Keratinocyte (primary cell): ENCODE results near the gene NNAT. TPM values are rescaled to one million over a fixed set of nuclear protein-coding genes. Genes with fewer than 3 reads are reported as not detected.

ENCODE experiments used
- DNase-seq: peaks from one replicate; pipeline ENCODE4 v3.0.0-alpha.2; 2011; ENCODE audit warnings: low read depth, missing footprints, low spot score
- FAIRE-seq: peaks from 2 replicates; lab custom pipeline; 2011; peaks lifted over from hg19 to GRCh38; lab: Jason Lieb, UNC
- H2AFZ ChIP-seq: 2 replicates; pipeline ENCODE4 v1.6.0; 2012; ENCODE audit warnings: low read length, control low read depth, inconsistent platforms; ENCODE audit not compliant: control insufficient read depth
- H3K27ac ChIP-seq: 2 replicates; pipeline ENCODE4 v1.5.1; 2011; ENCODE audit warnings: low read length; ENCODE audit not compliant: control insufficient read depth, insufficient read depth
- H3K27me3 ChIP-seq: 3 replicates; pipeline ENCODE4 v1.6.0; 2011; ENCODE audit warnings: low read length; ENCODE audit not compliant: control insufficient read depth, insufficient read depth; ENCODE audit errors: extremely low read depth
- H3K36me3 ChIP-seq, 2 experiments: 2 replicates in 1 of 2; 3 replicates in 1 of 2; pipeline ENCODE4 v1.5.1; 2011; ENCODE audit warnings: low read length in 2 of 2, mild to moderate bottlenecking in 1 of 2; ENCODE audit not compliant: control insufficient read depth in 2 of 2, insufficient read depth in 2 of 2; ENCODE audit errors: extremely low read depth in 1 of 2
- H3K4me1 ChIP-seq: 3 replicates; pipeline ENCODE4 v1.5.1; 2011; ENCODE audit warnings: low read length; ENCODE audit not compliant: control insufficient read depth, insufficient read depth; ENCODE audit errors: extremely low read depth
- H3K4me2 ChIP-seq: 3 replicates; pipeline ENCODE4 v1.6.0; 2011; ENCODE audit warnings: low read depth, low read length; ENCODE audit not compliant: control insufficient read depth, insufficient read depth; ENCODE audit errors: extremely low read depth
- H3K4me3 ChIP-seq, 3 experiments: fragments of 200-600 bp in 1 of 3; sonication (generic) in 1 of 3; 2 replicates in 2 of 3; 3 replicates in 1 of 3; pipeline ENCODE4 v1.5.1; 2011 to 2016; ENCODE audit warnings: low read length in 3 of 3, mild to moderate bottlenecking in 3 of 3, control low read depth in 2 of 3, inconsistent platforms in 1 of 3, low read depth in 1 of 3, mixed read lengths in 1 of 3, mixed run types in 1 of 3, moderate library complexity in 1 of 3; ENCODE audit not compliant: control insufficient read depth in 2 of 3, insufficient read depth in 2 of 3; ENCODE audit errors: extremely low read depth in 1 of 3
- H3K79me2 ChIP-seq: 2 replicates; pipeline ENCODE4 v1.6.0; 2012; ENCODE audit warnings: low read length; ENCODE audit not compliant: control insufficient read depth, insufficient read depth
- H3K9ac ChIP-seq: 3 replicates; pipeline ENCODE4 v1.6.0; 2011; ENCODE audit warnings: low read length; ENCODE audit not compliant: control insufficient read depth, insufficient read depth; ENCODE audit errors: extremely low read depth
- H3K9me1 ChIP-seq: 3 replicates; pipeline ENCODE4 v1.6.0; 2011; ENCODE audit warnings: low read length; ENCODE audit not compliant: control insufficient read depth, insufficient read depth; ENCODE audit errors: extremely low read depth
- H3K9me3 ChIP-seq: 2 replicates; pipeline ENCODE4 v1.5.1; 2012; ENCODE audit warnings: low read depth, low read length; ENCODE audit not compliant: control insufficient read depth
- H4K20me1 ChIP-seq: 3 replicates; pipeline ENCODE4 v1.6.0; 2011; ENCODE audit warnings: low read length; ENCODE audit not compliant: control insufficient read depth, insufficient read depth; ENCODE audit errors: extremely low read depth
- EZH2 ChIP-seq: IDR thresholded peaks from one replicate; pipeline ENCODE4 v1.6.1; 2012; ENCODE audit warnings: inconsistent platforms, mild to moderate bottlenecking, low read length, moderate library complexity
- dilution Hi-C: fragments of 300-500 bp; cut with MboI; formaldehyde crosslinking; loops from one replicate; pipeline ENCODE4 v1.7.0; 2020; ENCODE audit warnings: low sequenced_read_pairs; ENCODE audit not compliant: extremely low pct_ligation_motif_present
- polyA plus RNA-seq, 5 experiments: library from polyadenylated mRNA; depleted of rRNA in 3 of 5; stranded (reverse) in 3 of 5; stranded (forward) in 1 of 5; unstranded in 1 of 5; fragments of >200 nt; gene quantifications; 1 replicate in 1 of 5; 2 replicates in 3 of 5; 3 replicates in 1 of 5; pipeline versions ENCODE4 v1.2.1 to v1.2.3, GENCODE V29; 2011 to 2012; ENCODE audit warnings: missing spikeins in 2 of 5, low read depth in 1 of 5, low replicate concordance in 1 of 5
- TF ChIP-seq, protein P1 (sequence below), 3 experiments: IDR thresholded peaks in 1 of 3; conservative IDR thresholded peaks in 1 of 3; optimal IDR thresholded peaks in 1 of 3; 2 replicates in 2 of 3; 3 replicates in 1 of 3; pipeline versions ENCODE3 to v1.5.1; 2011; ENCODE audit warnings: low read length in 3 of 3, mild to moderate bottlenecking in 3 of 3, moderate library complexity in 2 of 3, control low read depth in 1 of 3, inconsistent platforms in 1 of 3; ENCODE audit not compliant: insufficient read depth in 2 of 3; ENCODE audit errors: extremely low read depth in 1 of 3

The NNAT gene
- polyA plus RNA-seq, 1 donor (not counting 4 experiments of a cell fraction or from before 2014, with no cell fraction given): 0.79 TPM

DNA sequence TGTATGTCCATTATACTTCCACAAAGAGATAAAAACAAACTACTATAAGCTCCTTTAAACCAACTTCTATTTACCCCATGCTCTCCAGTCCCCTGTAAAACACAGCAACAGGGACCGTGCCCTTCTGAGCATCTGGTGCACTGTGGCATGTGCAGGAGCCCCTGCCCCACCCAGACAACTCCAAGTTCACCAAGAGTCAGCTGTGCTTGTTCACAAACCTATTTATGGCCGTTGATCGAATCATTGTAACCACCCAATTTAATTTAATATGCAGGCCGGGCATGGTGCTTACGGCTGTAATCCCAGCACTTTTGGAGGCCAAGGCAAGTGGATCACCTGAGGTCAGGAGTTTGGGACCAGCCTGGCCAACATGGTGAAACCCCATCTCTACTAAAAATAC lies 20.3 kb downstream of the NNAT start:
- TF ChIP-seq, protein P1, sequence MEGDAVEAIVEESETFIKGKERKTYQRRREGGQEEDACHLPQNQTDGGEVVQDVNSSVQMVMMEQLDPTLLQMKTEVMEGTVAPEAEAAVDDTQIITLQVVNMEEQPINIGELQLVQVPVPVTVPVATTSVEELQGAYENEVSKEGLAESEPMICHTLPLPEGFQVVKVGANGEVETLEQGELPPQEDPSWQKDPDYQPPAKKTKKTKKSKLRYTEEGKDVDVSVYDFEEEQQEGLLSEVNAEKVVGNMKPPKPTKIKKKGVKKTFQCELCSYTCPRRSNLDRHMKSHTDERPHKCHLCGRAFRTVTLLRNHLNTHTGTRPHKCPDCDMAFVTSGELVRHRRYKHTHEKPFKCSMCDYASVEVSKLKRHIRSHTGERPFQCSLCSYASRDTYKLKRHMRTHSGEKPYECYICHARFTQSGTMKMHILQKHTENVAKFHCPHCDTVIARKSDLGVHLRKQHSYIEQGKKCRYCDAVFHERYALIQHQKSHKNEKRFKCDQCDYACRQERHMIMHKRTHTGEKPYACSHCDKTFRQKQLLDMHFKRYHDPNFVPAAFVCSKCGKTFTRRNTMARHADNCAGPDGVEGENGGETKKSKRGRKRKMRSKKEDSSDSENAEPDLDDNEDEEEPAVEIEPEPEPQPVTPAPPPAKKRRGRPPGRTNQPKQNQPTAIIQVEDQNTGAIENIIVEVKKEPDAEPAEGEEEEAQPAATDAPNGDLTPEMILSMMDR (optimal IDR thresholded peaks at IDR 0.05 in 1 of 3, IDR thresholded peaks at IDR 0.05 in 1 of 3, conservative IDR thresholded peaks at IDR 0.05 in 1 of 3; ENCODE audit: extremely low read depth in 1 of 3, insufficient read depth in 2 of 3, low read length in 3 of 3): no peak
- TF ChIP-seq EZH2: no peak
- no peak for DNase-seq
- H4K20me1 ChIP-seq: no peaks in the 10 kb centered on the region
- H3K4me1 ChIP-seq: no peaks in the 10 kb centered on the region
- no peak overlapping the region for H3K9ac ChIP-seq
- H3K4me3 ChIP-seq: no peak overlapping the region
- dilution Hi-C loops: no loop called here
- no peaks in the 10 kb centered on the region for H3K79me2 ChIP-seq
- H3K4me2 ChIP-seq: no peak overlapping the region
- H3K27me3 ChIP-seq: peaks cover 7% of the 10 kb centered on the region
- no peak for FAIRE-seq
- H3K9me3 ChIP-seq: no peaks in the 10 kb centered on the region
- no peaks in the 10 kb centered on the region for H3K9me1 ChIP-seq
- H3K27ac ChIP-seq: no peak overlapping the region
- no peak overlapping the region for H2AFZ ChIP-seq
- no peaks in the 10 kb centered on the region for H3K36me3 ChIP-seq

DNA sequence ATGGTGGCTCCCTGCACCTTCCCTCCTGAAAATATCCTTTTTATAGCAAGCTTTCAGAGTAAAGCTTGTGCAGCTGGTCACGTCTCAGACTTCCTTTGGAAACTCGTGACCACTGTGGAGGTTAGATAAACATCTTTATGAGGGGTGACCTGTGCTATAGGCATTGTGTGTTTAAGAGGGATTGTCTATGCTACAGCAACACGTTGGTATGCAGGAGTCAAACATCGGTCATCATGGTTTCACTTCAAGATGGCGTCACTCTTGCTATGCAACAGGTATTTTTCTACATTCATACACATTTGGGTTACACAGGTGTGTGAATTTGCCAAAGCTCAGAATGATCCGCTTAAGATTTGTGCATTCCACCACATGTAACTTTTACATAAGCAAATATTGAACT lies 21.2 kb downstream of the NNAT start:
- DNase-seq: no peak
- FAIRE-seq: no peak
- H3K4me2 ChIP-seq: no peak overlapping the region
- H3K79me2 ChIP-seq: no peaks in the 10 kb centered on the region
- no peaks in the 10 kb centered on the region for H3K36me3 ChIP-seq
- dilution Hi-C loops: no loop called here
- no peaks in the 10 kb centered on the region for H3K9me1 ChIP-seq
- no peak overlapping the region for H3K27ac ChIP-seq
- H3K4me3 ChIP-seq: no peak overlapping the region
- no peaks in the 10 kb centered on the region for H3K9me3 ChIP-seq
- H2AFZ ChIP-seq: no peak overlapping the region
- H3K27me3 ChIP-seq: peaks cover 7% of the 10 kb centered on the region
- no peaks in the 10 kb centered on the region for H4K20me1 ChIP-seq
- H3K9ac ChIP-seq: no peak overlapping the region
- H3K4me1 ChIP-seq: no peaks in the 10 kb centered on the region
- TF ChIP-seq EZH2: no peak
- TF ChIP-seq, protein P1 (optimal IDR thresholded peaks at IDR 0.05 in 1 of 3, IDR thresholded peaks at IDR 0.05 in 1 of 3, conservative IDR thresholded peaks at IDR 0.05 in 1 of 3; ENCODE audit: extremely low read depth in 1 of 3, insufficient read depth in 2 of 3, low read length in 3 of 3): no peak
